Right forelimb (tissue), 1 donor: ENCODE data around the gene SAFB2.

ENCODE experiments used
- DNase-seq: peaks from one replicate; pipeline ENCODE4 v3.0.0-alpha.2; 2018

The SAFB2 gene

DNA sequence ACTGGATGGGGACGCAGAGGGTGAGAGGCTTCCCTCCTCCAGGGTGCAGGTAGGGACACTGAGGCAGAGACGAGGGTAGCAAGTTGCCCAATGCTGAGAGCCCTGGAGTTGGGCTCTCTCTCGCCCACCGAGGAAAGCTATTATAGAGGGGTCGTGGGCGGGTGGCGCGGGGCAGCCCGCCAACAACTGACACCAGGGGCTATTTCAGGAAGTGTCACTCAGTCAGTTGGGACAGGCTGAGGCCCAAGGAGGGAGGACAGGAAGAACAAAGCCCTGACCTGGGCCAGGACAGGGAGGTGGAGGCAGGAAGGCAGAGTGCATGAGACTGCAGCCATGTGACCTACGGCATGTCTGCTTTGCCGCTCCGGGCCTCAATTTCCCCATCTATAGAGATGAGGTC, 84.7 kb downstream of the SAFB2 start:
- no peak for DNase-seq
